Measurements from ENCODE around the gene RDH13. TPM values are rescaled to one million over a fixed set of nuclear protein-coding genes. Genes with fewer than 3 reads are reported as not detected.

The RDH13 gene
- total and polyA plus RNA-seq, 2 of the 8 experiments (the other 6 are each of a cell fraction or from before 2014, with no cell fraction given) = 15.9 to 31.5 TPM

DNA sequence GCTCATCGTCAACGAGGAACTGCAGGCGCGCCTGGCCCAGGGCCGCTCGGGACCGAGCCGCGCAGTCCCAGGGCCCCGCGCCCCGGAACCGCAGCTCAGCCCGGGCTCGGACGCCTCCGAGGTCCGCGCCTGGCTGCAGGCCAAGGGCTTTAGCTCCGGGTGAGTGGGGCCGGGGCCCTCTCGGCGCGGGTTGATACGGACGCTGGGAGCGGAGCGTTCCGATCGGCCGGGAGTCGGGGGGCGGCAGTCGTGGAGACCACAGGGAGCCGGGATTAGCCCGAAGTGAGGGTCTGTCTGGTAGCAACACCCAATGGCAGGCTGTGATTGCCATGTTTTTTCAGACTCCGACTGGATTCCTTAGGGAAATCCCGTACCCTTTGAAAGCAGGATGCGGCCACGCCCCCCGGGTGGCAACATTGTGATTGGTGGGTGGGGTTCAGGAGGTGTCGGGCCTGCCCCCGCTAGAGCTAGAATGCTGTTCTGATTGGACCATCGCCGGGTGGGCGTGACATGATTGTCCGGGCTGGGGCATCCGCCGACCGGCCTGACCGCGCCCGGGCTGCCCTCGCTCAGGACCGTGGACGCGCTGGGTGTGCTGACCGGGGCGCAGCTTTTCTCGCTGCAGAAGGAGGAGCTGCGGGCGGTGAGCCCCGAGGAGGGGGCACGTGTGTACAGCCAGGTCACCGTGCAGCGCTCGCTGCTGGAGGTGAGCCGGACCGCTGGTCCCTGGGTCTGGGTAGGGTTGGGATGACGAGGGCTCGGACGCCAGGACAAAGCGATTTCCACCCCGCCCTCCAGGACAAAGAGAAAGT is 24.0 kb upstream of the RDH13 start (continued):
- TF ChIP-seq FOSL1 (IDR thresholded peaks at IDR 0.05; ENCODE audit: insufficient read depth, low read depth, low read length) (no peak), SP1 (IDR thresholded peaks at IDR 0.05; ENCODE audit: low read depth, low read length) (0 out of 2 replicates have a peak, but pooled peaks have one; percentile 63), CEBPB (IDR thresholded peaks at IDR 0.05; ENCODE audit: low read depth, low read length) (no peak), BCL11A (IDR thresholded peaks at IDR 0.05; ENCODE audit: low read depth in 2 of 2, low read length in 2 of 2) (no peak), YY1 (IDR thresholded peaks at IDR 0.05; ENCODE audit: low read depth, low read length) (0 out of 2 replicates have a peak, but pooled peaks have one; percentile 13), CBX8 (IDR thresholded peaks at IDR 0.05; ENCODE audit: borderline replicate concordance, low read depth, low read length) (no peak), JUN (IDR thresholded peaks at IDR 0.05; ENCODE audit: low read depth, low read length) (no peak), POLR2AphosphoS5 (IDR thresholded peaks at IDR 0.05; ENCODE audit: low read depth, low read length) (peak; percentile 67; the same call in 1 of the 2 replicates), TAF1 (IDR thresholded peaks at IDR 0.05; ENCODE audit: low read depth, low read length) (peak; percentile 56; the same call in 1 of the 2 replicates), RBBP5 (IDR thresholded peaks at IDR 0.05; ENCODE audit: borderline replicate concordance, low read depth, low read length) (0 out of 2 replicates have a peak, but pooled peaks have one; percentile 23), ASH2L (IDR thresholded peaks at IDR 0.05; ENCODE audit: low read length) (peak; percentile 23), CREB1 (IDR thresholded peaks at IDR 0.05) (no peak), PHF8 (conservative IDR thresholded peaks at IDR 0.05; ENCODE audit: low read depth, low read length) (no peak), RNF2 (IDR thresholded peaks at IDR 0.05; ENCODE audit: borderline replicate concordance, low read depth, low read length, missing control alignments, poor library complexity, severe bottlenecking) (no peak), POLR2A (IDR thresholded peaks at IDR 0.05; ENCODE audit: control extremely low read depth in 1 of 2, low read depth in 2 of 2, low read length in 2 of 2) (peak in 1 of 2 experiments; percentile 62; a peak in 2 of 3 replicates), SAP30 (IDR thresholded peaks at IDR 0.05; ENCODE audit: insufficient read depth, insufficient replicate concordance, low read length) (no peak), RFX5 (IDR thresholded peaks at IDR 0.05; ENCODE audit: borderline replicate concordance, low read depth, low read length) (no peak), POU5F1 (IDR thresholded peaks at IDR 0.05; ENCODE audit: low read depth, low read length) (no peak), KDM4A (IDR thresholded peaks at IDR 0.05; ENCODE audit: low read depth, low read length, severe bottlenecking) (peak; percentile 70)
- TF ChIP-seq, protein P1, sequence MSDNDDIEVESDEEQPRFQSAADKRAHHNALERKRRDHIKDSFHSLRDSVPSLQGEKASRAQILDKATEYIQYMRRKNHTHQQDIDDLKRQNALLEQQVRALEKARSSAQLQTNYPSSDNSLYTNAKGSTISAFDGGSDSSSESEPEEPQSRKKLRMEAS (IDR thresholded peaks at IDR 0.05) = no peak
- TF ChIP-seq, protein P2, sequence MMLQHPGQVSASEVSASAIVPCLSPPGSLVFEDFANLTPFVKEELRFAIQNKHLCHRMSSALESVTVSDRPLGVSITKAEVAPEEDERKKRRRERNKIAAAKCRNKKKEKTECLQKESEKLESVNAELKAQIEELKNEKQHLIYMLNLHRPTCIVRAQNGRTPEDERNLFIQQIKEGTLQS (IDR thresholded peaks at IDR 0.05; ENCODE audit: insufficient read depth, low read depth, low read length) = no peak
